Bronchus fibroblast of lung (primary cell): ENCODE measurements around the gene OGFRL1. TPM values are rescaled to one million over a fixed set of nuclear protein-coding genes. Genes with fewer than 3 reads are reported as not detected.

Source experiments
- total RNA-seq: library from RNA; depleted of rRNA; stranded (reverse); fragments of >200 nt; gene quantifications from 2 replicates; pipeline ENCODE4 v1.2.3, GENCODE V29; 2015

Gene OGFRL1
- 5.4 and 7.2 TPM in 2 replicates for total RNA-seq

DNA sequence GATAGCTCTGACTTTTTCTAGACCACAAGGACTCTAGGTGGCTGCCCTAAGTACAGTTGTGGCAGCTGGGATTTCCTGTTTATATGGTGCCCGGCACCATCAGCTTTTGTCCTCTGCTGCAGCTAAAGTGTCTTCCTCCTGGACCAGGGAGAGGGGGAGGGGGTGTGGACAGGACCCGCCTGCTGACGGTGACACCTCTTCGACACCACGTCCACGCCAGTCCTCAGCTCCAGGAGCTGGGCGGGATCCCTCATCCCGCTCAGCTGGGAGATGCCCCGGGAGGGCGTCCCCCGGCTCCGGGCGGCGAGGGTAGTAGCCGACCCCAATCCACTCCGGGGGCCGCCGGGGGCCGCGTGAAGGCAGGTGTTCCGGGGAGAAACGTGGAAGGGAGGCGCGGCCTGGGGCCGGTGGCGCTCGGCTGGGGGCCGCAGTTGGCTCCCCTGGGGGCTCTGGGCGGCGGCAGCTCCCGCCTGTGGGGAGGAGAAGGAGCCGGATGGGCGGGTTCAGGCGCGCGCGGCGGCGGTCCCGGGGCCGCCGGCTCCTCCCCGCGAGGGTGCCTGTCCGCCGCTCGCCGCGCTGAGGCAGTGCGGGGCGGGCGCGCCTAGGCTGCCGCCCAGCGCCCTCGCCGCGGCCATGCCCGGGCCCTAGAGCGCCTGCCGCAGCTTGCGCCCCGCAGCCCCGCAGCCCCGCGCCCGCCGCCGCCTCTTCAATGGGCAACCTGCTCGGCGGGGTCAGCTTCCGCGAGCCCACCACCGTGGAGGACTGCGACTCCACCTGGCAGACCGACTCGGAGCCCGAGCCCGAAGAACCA is at the start of gene OGFRL1:
Gene OGFRL1, plus strand, starts transcription at position 584 of the 811 bp plus-strand sequence. Its CDS starts 126 bp downstream, at position 710.

